HL-60 (cell line): Measurements from ENCODE around the gene C13orf42.

Experiments used
- DNase-seq, 2 experiments: peaks; one replicate each; pipeline ENCODE4 v3.0.0-alpha.2; 2010 to 2020; ENCODE audit warnings: low read depth in 1 of 2, low spot score in 1 of 2
- H3K27ac ChIP-seq: fragments of 250-450 bp; sonication (Bioruptor Pico); replicated peaks from 2 replicates; pipeline ENCODE4 v1.5.1; 2020; ENCODE audit warnings: mild to moderate bottlenecking, moderate library complexity
- H3K27me3 ChIP-seq: fragments of 250-450 bp; sonication (Bioruptor Pico); 2 replicates; pipeline ENCODE4 v1.5.1; 2021; ENCODE audit warnings: mild to moderate bottlenecking, moderate library complexity; ENCODE audit not compliant: insufficient read depth, poor library complexity, severe bottlenecking
- H3K4me3 ChIP-seq: replicated peaks from 2 replicates; pipeline ENCODE4 v1.5.1; 2011; ENCODE audit warnings: mild to moderate bottlenecking, control low read depth, low read length; ENCODE audit not compliant: insufficient read depth
- GABPA ChIP-seq: IDR thresholded peaks from 2 replicates; pipeline ENCODE4 v1.6.1; 2012; ENCODE audit warnings: low read depth
- POLR2AphosphoS5 ChIP-seq: IDR thresholded peaks from 2 replicates; pipeline ENCODE4 v1.6.1; 2012; ENCODE audit warnings: low read depth
- SPI1 ChIP-seq: IDR thresholded peaks from 2 replicates; pipeline ENCODE4 v1.6.1; 2012; ENCODE audit warnings: low read depth, mild to moderate bottlenecking, borderline replicate concordance
- TF ChIP-seq, protein P1 (sequence below): IDR thresholded peaks from one replicate; pipeline ENCODE4 v1.5.1; 2011; ENCODE audit warnings: low read length, control low read depth, inconsistent platforms; ENCODE audit not compliant: insufficient read depth
- TF ChIP-seq, protein P2 (sequence below): IDR thresholded peaks from 2 replicates; pipeline ENCODE4 v1.6.1; 2012; ENCODE audit warnings: low read depth; ENCODE audit not compliant: insufficient replicate concordance

C13orf42 gene

DNA sequence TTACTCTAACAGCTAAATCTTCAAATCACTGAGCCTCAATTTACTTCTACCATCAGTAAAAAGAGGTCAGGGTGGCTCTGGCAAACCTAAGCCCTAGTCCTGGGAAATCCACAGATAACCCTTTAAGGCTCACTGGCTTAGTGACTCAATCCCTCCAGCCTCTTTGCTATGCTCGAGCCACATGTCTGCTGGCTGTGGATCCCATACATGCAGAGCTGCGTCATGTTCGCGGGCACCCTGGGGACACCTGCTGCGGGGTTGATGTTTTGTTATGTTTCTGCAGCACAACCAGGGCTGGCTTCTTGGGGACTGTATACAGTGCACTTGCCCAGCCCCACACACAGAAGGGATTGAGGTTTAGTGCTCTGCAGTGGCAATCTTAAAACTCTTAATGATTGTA lies 41.6 kb upstream of the C13orf42 start:
- H3K27ac ChIP-seq = no peak overlapping the region
- DNase-seq = no peak
- peaks cover 2% of the 10 kb centered on the region for H3K27me3 ChIP-seq
- no peak overlapping the region for H3K4me3 ChIP-seq
- no peak for TF ChIP-seq GABPA
- TF ChIP-seq, protein P1, sequence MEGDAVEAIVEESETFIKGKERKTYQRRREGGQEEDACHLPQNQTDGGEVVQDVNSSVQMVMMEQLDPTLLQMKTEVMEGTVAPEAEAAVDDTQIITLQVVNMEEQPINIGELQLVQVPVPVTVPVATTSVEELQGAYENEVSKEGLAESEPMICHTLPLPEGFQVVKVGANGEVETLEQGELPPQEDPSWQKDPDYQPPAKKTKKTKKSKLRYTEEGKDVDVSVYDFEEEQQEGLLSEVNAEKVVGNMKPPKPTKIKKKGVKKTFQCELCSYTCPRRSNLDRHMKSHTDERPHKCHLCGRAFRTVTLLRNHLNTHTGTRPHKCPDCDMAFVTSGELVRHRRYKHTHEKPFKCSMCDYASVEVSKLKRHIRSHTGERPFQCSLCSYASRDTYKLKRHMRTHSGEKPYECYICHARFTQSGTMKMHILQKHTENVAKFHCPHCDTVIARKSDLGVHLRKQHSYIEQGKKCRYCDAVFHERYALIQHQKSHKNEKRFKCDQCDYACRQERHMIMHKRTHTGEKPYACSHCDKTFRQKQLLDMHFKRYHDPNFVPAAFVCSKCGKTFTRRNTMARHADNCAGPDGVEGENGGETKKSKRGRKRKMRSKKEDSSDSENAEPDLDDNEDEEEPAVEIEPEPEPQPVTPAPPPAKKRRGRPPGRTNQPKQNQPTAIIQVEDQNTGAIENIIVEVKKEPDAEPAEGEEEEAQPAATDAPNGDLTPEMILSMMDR = no peak
- no peak for TF ChIP-seq POLR2AphosphoS5
- no peak for TF ChIP-seq SPI1
- TF ChIP-seq, protein P2, sequence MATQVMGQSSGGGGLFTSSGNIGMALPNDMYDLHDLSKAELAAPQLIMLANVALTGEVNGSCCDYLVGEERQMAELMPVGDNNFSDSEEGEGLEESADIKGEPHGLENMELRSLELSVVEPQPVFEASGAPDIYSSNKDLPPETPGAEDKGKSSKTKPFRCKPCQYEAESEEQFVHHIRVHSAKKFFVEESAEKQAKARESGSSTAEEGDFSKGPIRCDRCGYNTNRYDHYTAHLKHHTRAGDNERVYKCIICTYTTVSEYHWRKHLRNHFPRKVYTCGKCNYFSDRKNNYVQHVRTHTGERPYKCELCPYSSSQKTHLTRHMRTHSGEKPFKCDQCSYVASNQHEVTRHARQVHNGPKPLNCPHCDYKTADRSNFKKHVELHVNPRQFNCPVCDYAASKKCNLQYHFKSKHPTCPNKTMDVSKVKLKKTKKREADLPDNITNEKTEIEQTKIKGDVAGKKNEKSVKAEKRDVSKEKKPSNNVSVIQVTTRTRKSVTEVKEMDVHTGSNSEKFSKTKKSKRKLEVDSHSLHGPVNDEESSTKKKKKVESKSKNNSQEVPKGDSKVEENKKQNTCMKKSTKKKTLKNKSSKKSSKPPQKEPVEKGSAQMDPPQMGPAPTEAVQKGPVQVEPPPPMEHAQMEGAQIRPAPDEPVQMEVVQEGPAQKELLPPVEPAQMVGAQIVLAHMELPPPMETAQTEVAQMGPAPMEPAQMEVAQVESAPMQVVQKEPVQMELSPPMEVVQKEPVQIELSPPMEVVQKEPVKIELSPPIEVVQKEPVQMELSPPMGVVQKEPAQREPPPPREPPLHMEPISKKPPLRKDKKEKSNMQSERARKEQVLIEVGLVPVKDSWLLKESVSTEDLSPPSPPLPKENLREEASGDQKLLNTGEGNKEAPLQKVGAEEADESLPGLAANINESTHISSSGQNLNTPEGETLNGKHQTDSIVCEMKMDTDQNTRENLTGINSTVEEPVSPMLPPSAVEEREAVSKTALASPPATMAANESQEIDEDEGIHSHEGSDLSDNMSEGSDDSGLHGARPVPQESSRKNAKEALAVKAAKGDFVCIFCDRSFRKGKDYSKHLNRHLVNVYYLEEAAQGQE = no peak

DNA sequence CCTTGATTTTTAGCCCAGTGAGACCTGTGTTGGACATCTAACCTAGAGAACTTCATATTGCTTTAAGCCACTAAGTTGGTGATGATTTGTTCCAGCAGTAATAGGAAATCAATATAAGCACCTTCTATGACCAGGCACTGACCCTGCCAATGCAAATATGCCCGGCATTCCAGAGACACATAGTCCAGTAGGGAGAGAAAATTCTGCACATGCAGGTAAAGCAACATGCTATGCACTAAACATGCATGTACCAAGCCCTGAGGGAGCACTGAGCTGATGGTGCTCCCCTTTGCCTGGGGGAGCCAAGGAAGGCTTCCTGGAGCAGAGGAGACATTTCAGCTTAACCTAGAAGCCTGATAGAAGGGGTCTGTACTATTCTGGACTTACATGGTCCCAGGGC lies 40.4 kb upstream of the C13orf42 start:
- DNase-seq = no peak
- H3K27ac ChIP-seq = no peak overlapping the region
- TF ChIP-seq, protein P2 = no peak
- TF ChIP-seq POLR2AphosphoS5 (no peak), GABPA (no peak), SPI1 (no peak)
- TF ChIP-seq, protein P1 = no peak
- H3K4me3 ChIP-seq = no peak overlapping the region
- H3K27me3 ChIP-seq = peaks cover 2% of the 10 kb centered on the region

DNA sequence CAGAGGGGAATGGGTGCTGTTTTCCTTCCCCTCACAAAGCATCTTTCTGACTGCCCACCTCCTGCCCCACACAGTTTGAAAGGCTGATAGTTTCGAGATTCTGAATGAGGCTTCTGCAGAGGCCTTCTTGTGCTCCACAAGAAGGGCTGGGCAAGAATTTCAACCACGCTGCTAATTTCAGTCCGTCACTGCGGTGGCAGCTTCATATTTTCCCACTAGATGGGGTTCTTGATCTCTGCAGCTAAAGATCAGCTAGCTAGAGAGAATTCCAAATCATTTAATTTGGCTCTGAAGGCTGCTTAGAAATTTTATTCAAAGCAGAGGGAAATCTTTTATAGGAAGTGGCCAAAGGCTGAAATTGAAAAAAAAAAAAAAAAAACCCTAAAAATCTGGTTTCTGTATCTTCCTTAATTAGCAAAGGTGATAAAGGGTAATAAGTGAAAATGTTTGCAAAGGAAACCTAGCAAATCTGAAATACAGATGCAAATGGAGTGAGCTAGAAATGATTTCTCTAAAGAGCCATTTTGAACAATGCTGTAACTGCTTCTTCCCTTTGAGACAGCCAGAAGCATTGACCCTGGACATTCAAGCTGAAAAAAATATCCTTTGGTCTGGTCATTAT lies 38.0 kb upstream of the C13orf42 start:
- DNase-seq = peak in 1 of 2 experiments; percentile 26
- H3K27ac ChIP-seq = no peak overlapping the region
- H3K27me3 ChIP-seq = peaks cover 2% of the 10 kb centered on the region
- TF ChIP-seq, protein P2 = no peak
- TF ChIP-seq, protein P1 = peak; percentile 28
- TF ChIP-seq GABPA (no peak), SPI1 (no peak), POLR2AphosphoS5 (no peak)
- H3K4me3 ChIP-seq = no peak overlapping the region
